Ishikawa (cell line): ENCODE data around the gene CRYAB.

ENCODE experiments used
- CREB1 ChIP-seq: IDR thresholded peaks from 2 replicates; pipeline ENCODE4 v1.6.1; 2012; ENCODE audit warnings: low read depth
- EP300 ChIP-seq: IDR thresholded peaks from 2 replicates; pipeline ENCODE4 v1.6.1; 2012; ENCODE audit warnings: borderline replicate concordance
- FOXM1 ChIP-seq: IDR thresholded peaks from 2 replicates; pipeline ENCODE4 v1.6.1; 2012; ENCODE audit warnings: low read depth, borderline replicate concordance
- NFIC ChIP-seq: IDR thresholded peaks from 2 replicates; pipeline ENCODE4 v1.6.1; 2012
- RAD21 ChIP-seq: IDR thresholded peaks from 2 replicates; pipeline ENCODE4 v1.6.1; 2012; ENCODE audit warnings: low read depth
- REST ChIP-seq: IDR thresholded peaks from 2 replicates; pipeline ENCODE4 v1.6.1; 2012; ENCODE audit warnings: low read depth, mild to moderate bottlenecking
- TAF1 ChIP-seq: IDR thresholded peaks from 2 replicates; pipeline ENCODE4 v1.6.1; 2012; ENCODE audit warnings: low read depth, mild to moderate bottlenecking
- TEAD4 ChIP-seq: IDR thresholded peaks from 2 replicates; pipeline ENCODE4 v1.6.1; 2012
- USF1 ChIP-seq: IDR thresholded peaks from 2 replicates; pipeline ENCODE4 v1.6.1; 2012
- YY1 ChIP-seq: IDR thresholded peaks from 2 replicates; pipeline ENCODE4 v1.6.1; 2012; ENCODE audit warnings: low read depth
- ZBTB7A ChIP-seq: IDR thresholded peaks from 2 replicates; pipeline ENCODE4 v1.6.1; 2012; ENCODE audit warnings: low read depth
- TF ChIP-seq, protein P1 (sequence below): IDR thresholded peaks from 2 replicates; pipeline ENCODE4 v1.6.1; 2012

DNA sequence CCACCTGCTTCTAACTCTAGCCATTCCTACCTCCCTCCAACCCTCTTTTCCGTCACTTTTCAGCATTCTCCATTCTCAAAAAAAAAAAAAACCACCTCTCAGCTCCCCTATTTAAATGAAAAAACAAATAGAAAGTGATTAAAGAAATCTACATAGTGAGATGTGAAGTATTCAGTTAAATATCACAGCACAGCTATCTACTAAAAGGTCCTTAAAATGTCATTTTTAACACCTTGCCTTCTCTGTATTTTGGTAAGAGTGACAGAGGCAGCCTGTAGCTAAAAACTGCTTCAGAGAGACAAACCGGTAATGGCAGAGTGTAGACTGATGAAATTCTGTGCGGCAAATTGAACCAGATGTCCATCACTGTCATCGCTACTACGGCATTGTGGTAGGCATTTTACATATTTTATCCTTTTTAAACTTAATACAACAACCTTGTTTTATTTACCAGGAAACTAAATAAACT is 39.8 kb downstream of the CRYAB start:
- TF ChIP-seq, protein P1, sequence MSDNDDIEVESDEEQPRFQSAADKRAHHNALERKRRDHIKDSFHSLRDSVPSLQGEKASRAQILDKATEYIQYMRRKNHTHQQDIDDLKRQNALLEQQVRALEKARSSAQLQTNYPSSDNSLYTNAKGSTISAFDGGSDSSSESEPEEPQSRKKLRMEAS: no peak
- TF ChIP-seq EP300 (no peak), USF1 (no peak), REST (no peak), NFIC (no peak), CREB1 (no peak), YY1 (no peak), RAD21 (no peak), ZBTB7A (no peak), FOXM1 (no peak), TAF1 (no peak), TEAD4 (no peak)
